ENCODE data around the gene NKAIN4. TPM values are rescaled to one million over a fixed set of nuclear protein-coding genes. Genes with fewer than 3 reads are reported as not detected.

Gene NKAIN4
- polyA plus RNA-seq, 1 donor, result 6.8 TPM

- DNase-seq, result no peak
- Histone ChIP-seq H3K4me1 (ENCODE audit: control insufficient read depth, insufficient read depth, low read length) (peaks cover 28% of the 10 kb centered on the region), H3K27me3 (ENCODE audit: control insufficient read depth, insufficient read depth, low read length) (peaks cover 2% of the 10 kb centered on the region), H3K36me3 (ENCODE audit: control insufficient read depth, insufficient read depth, low read length) (no peaks in the 10 kb centered on the region), H3K9me3 (ENCODE audit: control insufficient read depth, low read depth, low read length) (no peaks in the 10 kb centered on the region), H3K27ac (ENCODE audit: low read length) (no peak overlapping the region), H3K4me3 (ENCODE audit: low read length) (no peak overlapping the region)
- no CpG with 5 or more reads among the region's 14 CpGs for WGBS (ENCODE audit: insufficient coverage, low lambda C conversion rate)
Measured at GRCh38 chr20:63264519-63264918, 10.3 kb upstream of the NKAIN4 start.

GRCh38 chr20:63264000-63264399 is 9.7 kb upstream of the NKAIN4 start:
- no peak for DNase-seq
- Histone ChIP-seq H3K9me3 (ENCODE audit: control insufficient read depth, low read depth, low read length) (no peaks in the 10 kb centered on the region), H3K4me1 (ENCODE audit: control insufficient read depth, insufficient read depth, low read length) (peaks cover 28% of the 10 kb centered on the region), H3K27me3 (ENCODE audit: control insufficient read depth, insufficient read depth, low read length) (peaks cover 2% of the 10 kb centered on the region), H3K27ac (ENCODE audit: low read length) (no peak overlapping the region), H3K36me3 (ENCODE audit: control insufficient read depth, insufficient read depth, low read length) (no peaks in the 10 kb centered on the region), H3K4me3 (ENCODE audit: low read length) (no peak overlapping the region)
- no CpG with 5 or more reads among the region's 10 CpGs for WGBS (ENCODE audit: insufficient coverage, low lambda C conversion rate)

- no peak overlapping the region for H3K4me3 ChIP-seq (ENCODE audit: low read length)
- no CpG with 5 or more reads among the region's 9 CpGs for WGBS (ENCODE audit: insufficient coverage, low lambda C conversion rate)
- no peak overlapping the region for H3K27ac ChIP-seq (ENCODE audit: low read length)
- DNase-seq, result peak in 1 of 2 donors; percentile 54
- H3K36me3 ChIP-seq (ENCODE audit: control insufficient read depth, insufficient read depth, low read length), result no peaks in the 10 kb centered on the region
- peaks cover 23% of the 10 kb centered on the region for H3K4me1 ChIP-seq (ENCODE audit: control insufficient read depth, insufficient read depth, low read length)
- H3K27me3 ChIP-seq (ENCODE audit: control insufficient read depth, insufficient read depth, low read length), result peaks cover 2% of the 10 kb centered on the region
- no peaks in the 10 kb centered on the region for H3K9me3 ChIP-seq (ENCODE audit: control insufficient read depth, low read depth, low read length)
Measured at GRCh38 chr20:63262836-63263235, 8.6 kb upstream of the NKAIN4 start.

GRCh38 chr20:63261795-63262528 is 7.7 kb upstream of the NKAIN4 start:
- peaks cover 22% of the 10 kb centered on the region for H3K4me1 ChIP-seq (ENCODE audit: control insufficient read depth, insufficient read depth, low read length)
- H3K27me3 ChIP-seq (ENCODE audit: control insufficient read depth, insufficient read depth, low read length), result no peaks in the 10 kb centered on the region
- no peaks in the 10 kb centered on the region for H3K36me3 ChIP-seq (ENCODE audit: control insufficient read depth, insufficient read depth, low read length)
- 61% methylated on average over 3 of the region's 30 CpGs for WGBS (ENCODE audit: insufficient coverage, low lambda C conversion rate)
- H3K27ac ChIP-seq (ENCODE audit: low read length), result peak overlapping the region; percentile 20
- no peak overlapping the region for H3K4me3 ChIP-seq (ENCODE audit: low read length)
- no peaks in the 10 kb centered on the region for H3K9me3 ChIP-seq (ENCODE audit: control insufficient read depth, low read depth, low read length)
- no peak for DNase-seq

GRCh38 chr20:63261060-63261794 is 7.0 kb upstream of the NKAIN4 start:
- 17% methylated on average over 1 of the region's 25 CpGs for WGBS (ENCODE audit: insufficient coverage, low lambda C conversion rate)
- peak overlapping the region; percentile 20 for H3K27ac ChIP-seq (ENCODE audit: low read length)
- no peaks in the 10 kb centered on the region for H3K9me3 ChIP-seq (ENCODE audit: control insufficient read depth, low read depth, low read length)
- H3K27me3 ChIP-seq (ENCODE audit: control insufficient read depth, insufficient read depth, low read length), result peaks cover 7% of the 10 kb centered on the region
- no peaks in the 10 kb centered on the region for H3K36me3 ChIP-seq (ENCODE audit: control insufficient read depth, insufficient read depth, low read length)
- DNase-seq, result peak in 1 of 2 donors; percentile 39
- H3K4me1 ChIP-seq (ENCODE audit: control insufficient read depth, insufficient read depth, low read length), result peaks cover 22% of the 10 kb centered on the region
- no peak overlapping the region for H3K4me3 ChIP-seq (ENCODE audit: low read length)

- Histone ChIP-seq H3K9me3 (ENCODE audit: control insufficient read depth, low read depth, low read length) (no peaks in the 10 kb centered on the region), H3K27ac (ENCODE audit: low read length) (no peak overlapping the region), H3K36me3 (ENCODE audit: control insufficient read depth, insufficient read depth, low read length) (no peaks in the 10 kb centered on the region), H3K4me3 (ENCODE audit: low read length) (no peak overlapping the region), H3K27me3 (ENCODE audit: control insufficient read depth, insufficient read depth, low read length) (peaks cover 13% of the 10 kb centered on the region), H3K4me1 (ENCODE audit: control insufficient read depth, insufficient read depth, low read length) (peaks cover 22% of the 10 kb centered on the region)
- DNase-seq, result no peak
- no CpG with 5 or more reads among the region's 15 CpGs for whole genome bisulfite sequencing (ENCODE audit: insufficient coverage, low lambda C conversion rate)
Measured at GRCh38 chr20:63260521-63260920, 6.3 kb upstream of the NKAIN4 start.

GRCh38 chr20:63259734-63260460 is 5.6 kb upstream of the NKAIN4 start:
- Histone ChIP-seq H3K27ac (ENCODE audit: low read length) (no peak overlapping the region), H3K27me3 (ENCODE audit: control insufficient read depth, insufficient read depth, low read length) (peaks cover 19% of the 10 kb centered on the region), H3K4me3 (ENCODE audit: low read length) (no peak overlapping the region), H3K9me3 (ENCODE audit: control insufficient read depth, low read depth, low read length) (no peaks in the 10 kb centered on the region), H3K36me3 (ENCODE audit: control insufficient read depth, insufficient read depth, low read length) (no peaks in the 10 kb centered on the region), H3K4me1 (ENCODE audit: control insufficient read depth, insufficient read depth, low read length) (peaks cover 26% of the 10 kb centered on the region)
- WGBS (ENCODE audit: insufficient coverage, low lambda C conversion rate), result no CpG with 5 or more reads among the region's 25 CpGs
- DNase-seq, result no peak

GRCh38 chr20:63258781-63259180 is 4.5 kb upstream of the NKAIN4 start:
- Histone ChIP-seq H3K9me3 (ENCODE audit: control insufficient read depth, low read depth, low read length) (no peaks in the 10 kb centered on the region), H3K36me3 (ENCODE audit: control insufficient read depth, insufficient read depth, low read length) (no peaks in the 10 kb centered on the region), H3K27me3 (ENCODE audit: control insufficient read depth, insufficient read depth, low read length) (peaks cover 24% of the 10 kb centered on the region), H3K27ac (ENCODE audit: low read length) (no peak overlapping the region), H3K4me1 (ENCODE audit: control insufficient read depth, insufficient read depth, low read length) (peaks cover 28% of the 10 kb centered on the region), H3K4me3 (ENCODE audit: low read length) (no peak overlapping the region)
- no CpG with 5 or more reads among the region's 8 CpGs for WGBS (ENCODE audit: insufficient coverage, low lambda C conversion rate)
- peak in 1 of 2 donors; percentile 37 for DNase-seq

- Histone ChIP-seq H3K9me3 (ENCODE audit: control insufficient read depth, low read depth, low read length) (no peaks in the 10 kb centered on the region), H3K36me3 (ENCODE audit: control insufficient read depth, insufficient read depth, low read length) (no peaks in the 10 kb centered on the region), H3K4me1 (ENCODE audit: control insufficient read depth, insufficient read depth, low read length) (peaks cover 28% of the 10 kb centered on the region), H3K27me3 (ENCODE audit: control insufficient read depth, insufficient read depth, low read length) (peaks cover 34% of the 10 kb centered on the region), H3K4me3 (ENCODE audit: low read length) (no peak overlapping the region), H3K27ac (ENCODE audit: low read length) (no peak overlapping the region)
- no peak for DNase-seq
- WGBS (ENCODE audit: insufficient coverage, low lambda C conversion rate), result 95% methylated on average over 7 of the region's 13 CpGs
Measured at GRCh38 chr20:63257629-63258028, 3.4 kb upstream of the NKAIN4 start.

- no peaks in the 10 kb centered on the region for H3K36me3 ChIP-seq (ENCODE audit: control insufficient read depth, insufficient read depth, low read length)
- no peak for DNase-seq
- no peaks in the 10 kb centered on the region for H3K9me3 ChIP-seq (ENCODE audit: control insufficient read depth, low read depth, low read length)
- no peak overlapping the region for H3K4me3 ChIP-seq (ENCODE audit: low read length)
- H3K27ac ChIP-seq (ENCODE audit: low read length), result no peak overlapping the region
- 100% methylated on average over 2 of the region's 4 CpGs for WGBS (ENCODE audit: insufficient coverage, low lambda C conversion rate)
- peaks cover 41% of the 10 kb centered on the region for H3K27me3 ChIP-seq (ENCODE audit: control insufficient read depth, insufficient read depth, low read length)
- H3K4me1 ChIP-seq (ENCODE audit: control insufficient read depth, insufficient read depth, low read length), result peaks cover 28% of the 10 kb centered on the region
Measured at GRCh38 chr20:63256954-63257353, 2.7 kb upstream of the NKAIN4 start.

Data from large intestine (tissue), 3 donors.